Upper lobe of left lung (tissue), 4 donors: ENCODE results near the gene TRPM5.

Experiments
- CTCF ChIP-seq, 6 experiments: fragments of 450-650 bp in 4 of 6; fragments of 200-600 bp in 2 of 6; sonication (generic) in 2 of 6; IDR thresholded peaks; one replicate each; pipeline ENCODE4 v1.5.1; 2016 to 2019; ENCODE audit warnings: antibody characterized with exemption in 6 of 6
- POLR2A ChIP-seq, 4 donors: fragments of 450-650 bp; IDR thresholded peaks; one replicate each; pipeline ENCODE4 v1.5.1; 2016 to 2017; ENCODE audit warnings: antibody characterized with exemption in 4 of 4, mild to moderate bottlenecking in 2 of 4

DNA sequence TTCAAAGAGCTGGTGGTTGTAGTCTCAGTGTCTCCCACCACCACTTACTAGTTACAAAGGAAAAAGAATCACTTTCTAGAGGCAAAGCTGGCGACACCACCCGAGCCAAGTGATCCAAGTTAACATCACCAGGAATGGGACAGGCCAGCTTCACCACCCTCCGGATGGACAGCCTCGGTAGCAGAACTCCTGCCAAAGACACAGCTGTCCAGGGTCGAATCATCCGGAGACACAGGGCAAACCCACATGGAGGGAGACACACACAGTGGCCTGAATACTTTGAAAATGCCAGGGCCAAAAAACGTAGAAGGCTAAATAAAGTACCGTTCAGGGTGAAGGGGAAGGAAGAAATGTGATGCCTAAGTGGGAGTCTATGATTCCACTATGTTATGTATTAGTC lies 33.6 kb upstream of the TRPM5 start:
- no peak for TF ChIP-seq POLR2A (IDR thresholded peaks at IDR 0.05)
- TF ChIP-seq CTCF (IDR thresholded peaks at IDR 0.05): no peak
